TTC549 (cell line): ENCODE measurements around the gene IL36G.

Experiments
- FAIRE-seq: peaks from 2 replicates; lab custom pipeline; 2012; peaks lifted over from hg19 to GRCh38; lab: Jason Lieb, UNC

The IL36G gene

GRCh38 chr2:113021312-113021711 is 43.5 kb downstream of the IL36G start:
- FAIRE-seq: no peak

- FAIRE-seq: no peak
Observed at GRCh38 chr2:113024764-113025163, 47.0 kb downstream of the IL36G start.

GRCh38 chr2:113025737-113026136 is 47.9 kb downstream of the IL36G start:
- no peak for FAIRE-seq

GRCh38 chr2:113027691-113028090 is 49.9 kb downstream of the IL36G start:
- no peak for FAIRE-seq

GRCh38 chr2:113028112-113028511 is 50.3 kb downstream of the IL36G start:
- FAIRE-seq: no peak

GRCh38 chr2:113032737-113033136 is 54.9 kb downstream of the IL36G start:
- FAIRE-seq: no peak

- FAIRE-seq: no peak
Observed at GRCh38 chr2:113034016-113034415, 56.2 kb downstream of the IL36G start.
